Vagina (tissue), 2 donors: ENCODE results near the gene ACACA. TPM values are rescaled to one million over a fixed set of nuclear protein-coding genes. Genes with fewer than 3 reads are reported as not detected.

ENCODE experiments used
- DNase-seq, 2 donors: peaks; one replicate each; pipeline ENCODE4 v3.0.0-alpha.2; 2017; ENCODE audit errors: extremely low spot score in 2 of 2
- H3K27ac ChIP-seq: fragments of 200-600 bp; sonication (generic); one replicate; pipeline ENCODE4 v1.5.1; 2019
- H3K27me3 ChIP-seq: fragments of 200-600 bp; sonication (generic); one replicate; pipeline ENCODE4 v1.5.1; 2019
- H3K36me3 ChIP-seq, 2 donors: fragments of 200-600 bp; sonication (generic); one replicate each; pipeline ENCODE4 v1.5.1; 2017 to 2019
- H3K4me1 ChIP-seq: fragments of 200-600 bp; sonication (generic); one replicate; pipeline ENCODE4 v1.5.1; 2019
- H3K4me3 ChIP-seq, 2 donors: fragments of 200-600 bp; sonication (generic); 1 replicate in 1 of 2; 2 replicates in 1 of 2; pipeline ENCODE4 v1.5.1; 2016 to 2019
- H3K9me3 ChIP-seq: fragments of 200-600 bp; sonication (generic); one replicate; pipeline ENCODE4 v1.5.1; 2019
- CTCF ChIP-seq, 3 experiments: fragments of 450-650 bp in 2 of 3; fragments of 200-600 bp in 1 of 3; sonication (generic) in 1 of 3; IDR thresholded peaks; one replicate each; pipeline ENCODE4 v1.5.1; 2017 to 2019; ENCODE audit warnings: antibody characterized with exemption in 3 of 3, mild to moderate bottlenecking in 2 of 3, moderate library complexity in 2 of 3
- POLR2A ChIP-seq, 2 donors: fragments of 450-650 bp; IDR thresholded peaks; one replicate each; pipeline ENCODE4 v1.6.1; 2017; ENCODE audit warnings: antibody characterized with exemption in 2 of 2, mild to moderate bottlenecking in 2 of 2, moderate library complexity in 2 of 2
- POLR2AphosphoS5 ChIP-seq, 2 donors: sonication (generic); formaldehyde crosslinking; IDR thresholded peaks; one replicate each; pipeline ENCODE4 v1.9.0; 2017; ENCODE audit warnings: antibody characterized with exemption in 2 of 2, mild to moderate bottlenecking in 2 of 2, low read depth in 1 of 2; ENCODE audit not compliant: insufficient read depth in 1 of 2
- intact Hi-C: fragments of 100-400 bp; cut with DNase I; formaldehyde crosslinking; loops from one replicate; pipeline ENCODE4 v1.15.1; 2023
- total RNA-seq: library from RNA; depleted of rRNA; stranded (reverse); fragments of >200 nt; gene quantifications from one replicate; pipeline ENCODE4 v1.2.3, GENCODE V29; 2016

Gene ACACA
- total RNA-seq, 1 donor from 2014 or later, result 44.7 TPM

GRCh38 chr17:37317867-37318266 lies 88.8 kb downstream of the ACACA start:
- TF ChIP-seq POLR2AphosphoS5 (IDR thresholded peaks at IDR 0.05; ENCODE audit: insufficient read depth in 1 of 2, low read depth in 1 of 2), result no peak
- no peak for TF ChIP-seq CTCF (IDR thresholded peaks at IDR 0.05)
- no peak for TF ChIP-seq POLR2A (IDR thresholded peaks at IDR 0.05)
- intact Hi-C loops, result no loop called here
- H3K27me3 ChIP-seq, result no peaks in the 10 kb centered on the region
- H3K36me3 ChIP-seq, result no peaks in the 10 kb centered on the region
- H3K9me3 ChIP-seq, result no peaks in the 10 kb centered on the region
- no peak overlapping the region for H3K4me3 ChIP-seq
- no peak overlapping the region for H3K27ac ChIP-seq
- no peak for DNase-seq
- H3K4me1 ChIP-seq, result no peaks in the 10 kb centered on the region

- no peaks in the 10 kb centered on the region for H3K4me1 ChIP-seq
- H3K9me3 ChIP-seq, result no peaks in the 10 kb centered on the region
- no peaks in the 10 kb centered on the region for H3K27me3 ChIP-seq
- H3K4me3 ChIP-seq, result no peak overlapping the region
- H3K36me3 ChIP-seq, result no peaks in the 10 kb centered on the region
- intact Hi-C loops, result no loop called here
- TF ChIP-seq POLR2A (IDR thresholded peaks at IDR 0.05), result no peak
- no peak for TF ChIP-seq CTCF (IDR thresholded peaks at IDR 0.05)
- no peak for TF ChIP-seq POLR2AphosphoS5 (IDR thresholded peaks at IDR 0.05; ENCODE audit: insufficient read depth in 1 of 2, low read depth in 1 of 2)
- no peak for DNase-seq
- no peak overlapping the region for H3K27ac ChIP-seq
Observed at GRCh38 chr17:37315601-37316000, 91.0 kb downstream of the ACACA start.

GRCh38 chr17:37312137-37312923 lies 94.3 kb downstream of the ACACA start:
- no peaks in the 10 kb centered on the region for H3K4me1 ChIP-seq
- no peak overlapping the region for H3K27ac ChIP-seq
- TF ChIP-seq POLR2A (IDR thresholded peaks at IDR 0.05) (no peak), POLR2AphosphoS5 (IDR thresholded peaks at IDR 0.05; ENCODE audit: insufficient read depth in 1 of 2, low read depth in 1 of 2) (no peak), CTCF (IDR thresholded peaks at IDR 0.05) (no peak)
- H3K4me3 ChIP-seq, result no peak overlapping the region
- H3K9me3 ChIP-seq, result no peaks in the 10 kb centered on the region
- intact Hi-C loops, result no loop called here
- H3K36me3 ChIP-seq, result no peaks in the 10 kb centered on the region
- no peaks in the 10 kb centered on the region for H3K27me3 ChIP-seq
- no peak for DNase-seq

GRCh38 chr17:37310940-37311339 lies 95.7 kb downstream of the ACACA start:
- H3K4me1 ChIP-seq, result no peaks in the 10 kb centered on the region
- no peaks in the 10 kb centered on the region for H3K36me3 ChIP-seq
- no peak overlapping the region for H3K4me3 ChIP-seq
- TF ChIP-seq POLR2A (IDR thresholded peaks at IDR 0.05) (no peak), CTCF (IDR thresholded peaks at IDR 0.05) (no peak), POLR2AphosphoS5 (IDR thresholded peaks at IDR 0.05; ENCODE audit: insufficient read depth in 1 of 2, low read depth in 1 of 2) (no peak)
- no peak for DNase-seq
- H3K9me3 ChIP-seq, result no peaks in the 10 kb centered on the region
- H3K27me3 ChIP-seq, result no peaks in the 10 kb centered on the region
- no peak overlapping the region for H3K27ac ChIP-seq
- intact Hi-C loops, result no loop called here

- Histone ChIP-seq H3K9me3 (no peaks in the 10 kb centered on the region), H3K36me3 (no peaks in the 10 kb centered on the region), H3K4me3 (no peak overlapping the region), H3K4me1 (no peaks in the 10 kb centered on the region), H3K27me3 (no peaks in the 10 kb centered on the region), H3K27ac (no peak overlapping the region)
- intact Hi-C loops, result no loop called here
- DNase-seq, result no peak
- TF ChIP-seq POLR2AphosphoS5 (IDR thresholded peaks at IDR 0.05; ENCODE audit: insufficient read depth in 1 of 2, low read depth in 1 of 2) (no peak), POLR2A (IDR thresholded peaks at IDR 0.05) (no peak), CTCF (IDR thresholded peaks at IDR 0.05) (no peak)
Observed at GRCh38 chr17:37309051-37309450, 97.6 kb downstream of the ACACA start.
